GM10248 (cell line): ENCODE measurements around the gene GID4.

Source experiments
- CTCF ChIA-PET: fragments of 300-600 bp; sonication (Branson Sonifier 250); formaldehyde crosslinking; extraction: SDS; loops from one replicate; lab custom pipeline; 2021; ENCODE audit warnings: antibody characterized with exemption; lab: Yijun Ruan, JAX
- POLR2A ChIA-PET: fragments of 350-650 bp; sonication (Branson Sonifier 250); formaldehyde crosslinking; extraction: SDS; loops from one replicate; lab custom pipeline; 2020; ENCODE audit warnings: antibody characterized with exemption; lab: Yijun Ruan, JAX
- DNase-seq: peaks from one replicate; pipeline ENCODE4 v3.0.0; 2012; ENCODE audit errors: extremely low spot score
- CTCF ChIP-seq: IDR thresholded peaks from 2 replicates; pipeline ENCODE4 v1.5.1; 2012; ENCODE audit warnings: mild to moderate bottlenecking, low read depth; ENCODE audit errors: extremely low read depth, missing control alignments, control extremely low read depth

GID4 gene

GRCh38 chr17:18038149-18038850 is 908 bp upstream of the GID4 start:
- peak; percentile 45 for DNase-seq
- TF ChIP-seq CTCF = no peak
- ChIA-PET POLR2A (no interaction called here), CTCF (interaction anchor here (0.7 to 1.9 kb wide), 4 partner anchors 10 to 358 kb away, joined by 3 to 7 read pairs (median 4); no protein-coding TSS in a partner anchor)

GRCh38 chr17:18039535-18040260 is 490 bp downstream of the GID4 start:
- ChIA-PET CTCF (no interaction called here), POLR2A (no interaction called here)
- peak; percentile 71 for DNase-seq
- no peak for TF ChIP-seq CTCF

GRCh38 chr17:18040261-18040858 is 1.2 kb downstream of the GID4 start:
- no peak for TF ChIP-seq CTCF
- DNase-seq = no peak
- POLR2A ChIA-PET = no interaction called here
- CTCF ChIA-PET = no interaction called here

GRCh38 chr17:18041776-18042175 is 2.6 kb downstream of the GID4 start:
- DNase-seq = no peak
- POLR2A ChIA-PET = interaction anchor here (0.8 kb wide), 1 partner anchor 371 kb away, joined by 3 read pairs; no protein-coding TSS in a partner anchor
- no peak for TF ChIP-seq CTCF
- CTCF ChIA-PET = interaction anchor here (0.6 kb wide), 1 partner anchor 152 kb away, joined by 3 read pairs; no protein-coding TSS in a partner anchor

GRCh38 chr17:18042983-18043382 is 3.8 kb downstream of the GID4 start:
- no peak for TF ChIP-seq CTCF
- POLR2A ChIA-PET = no interaction called here
- CTCF ChIA-PET = no interaction called here
- DNase-seq = no peak

GRCh38 chr17:18043491-18043890 is 4.3 kb downstream of the GID4 start:
- peak; percentile 36 for TF ChIP-seq CTCF
- DNase-seq = no peak
- CTCF ChIA-PET = no interaction called here
- POLR2A ChIA-PET = no interaction called here
